Caco-2 (cell line): Measurements from ENCODE around the gene TRPM2. TPM values are rescaled to one million over a fixed set of nuclear protein-coding genes. Genes with fewer than 3 reads are reported as not detected.

ENCODE experiments used
- BruUV-seq: library from RNA; stranded (reverse); fragments of 400-500 nt; replicated peaks from 2 replicates; lab custom pipeline; 2021; lab: Mats Ljungman, UMichigan
- CTCF ChIA-PET: fragments of 300-600 bp; sonication (Branson Sonifier 250); formaldehyde crosslinking; loops from one replicate; lab custom pipeline; 2022; ENCODE audit warnings: antibody characterized with exemption; lab: Charles Lee
- POLR2A ChIA-PET: fragments of 300-600 bp; sonication (Branson Sonifier 250); formaldehyde crosslinking; loops from one replicate; lab custom pipeline; 2022; ENCODE audit warnings: antibody characterized with exemption; lab: Charles Lee
- DNase-seq, 2 experiments: peaks; one replicate each; pipeline versions ENCODE4 v3.0.0 to v3.0.0-alpha.2; 2020 to 2022
- H3K27me3 ChIP-seq: replicated peaks from 2 replicates; pipeline ENCODE4 v1.6.0; 2011; ENCODE audit warnings: low read length; ENCODE audit not compliant: control insufficient read depth, insufficient read depth
- H3K36me3 ChIP-seq: 2 replicates; pipeline ENCODE4 v1.5.1; 2011; ENCODE audit warnings: low read length; ENCODE audit not compliant: control insufficient read depth, insufficient read depth
- H3K4me1 ChIP-seq: fragments of 250-450 bp; sonication (Bioruptor Pico); 2 replicates; pipeline ENCODE4 v1.5.1; 2020; ENCODE audit warnings: mild to moderate bottlenecking
- H3K4me3 ChIP-seq: 2 replicates; pipeline ENCODE4 v1.5.1; 2011; ENCODE audit warnings: low read depth, mild to moderate bottlenecking, control low read depth, low read length
- H3K9me3 ChIP-seq: fragments of 250-450 bp; sonication (Bioruptor Pico); 2 replicates; pipeline ENCODE4 v1.5.1; 2020; ENCODE audit warnings: mild to moderate bottlenecking, moderate library complexity
- H3K27ac Mint-ChIP-seq: one replicate; pipeline ENCODE4 v1.8.0; 2022; ENCODE audit warnings: mixed read lengths; ENCODE audit not compliant: unreplicated experiment
- H3K27me3 Mint-ChIP-seq: one replicate; pipeline ENCODE4 v1.8.0; 2022; ENCODE audit warnings: mixed read lengths; ENCODE audit not compliant: insufficient read depth, unreplicated experiment
- H3K36me3 Mint-ChIP-seq: one replicate; pipeline ENCODE4 v1.8.0; 2022; ENCODE audit warnings: mild to moderate bottlenecking, mixed read lengths; ENCODE audit not compliant: insufficient read depth, unreplicated experiment
- H3K4me1 Mint-ChIP-seq: one replicate; pipeline ENCODE4 v1.8.0; 2022; ENCODE audit warnings: low read depth, mixed read lengths; ENCODE audit not compliant: unreplicated experiment
- H3K4me3 Mint-ChIP-seq: one replicate; pipeline ENCODE4 v1.8.0; 2022; ENCODE audit warnings: mild to moderate bottlenecking, moderate library complexity, mixed read lengths; ENCODE audit not compliant: unreplicated experiment
- H3K9me3 Mint-ChIP-seq: one replicate; pipeline ENCODE4 v1.8.0; 2022; ENCODE audit warnings: mixed read lengths; ENCODE audit not compliant: unreplicated experiment
- intact Hi-C: fragments of 100-400 bp; cut with micrococcal nuclease; formaldehyde crosslinking; loops from one replicate; pipeline ENCODE4 v1.10.0; 2022; ENCODE audit not compliant: unreplicated experiment
- total RNA-seq: library from RNA; stranded (reverse); gene quantifications from 2 replicates; pipeline ENCODE4 v1.2.3, GENCODE V29; 2022
- TF ChIP-seq, protein P1 (sequence below), 2 experiments: fragments of 200-600 bp in 1 of 2; IDR thresholded peaks; 1 replicate in 1 of 2; 2 replicates in 1 of 2; pipeline versions ENCODE4 v1.5.1 to v1.8.0; 2011 to 2022; ENCODE audit warnings: antibody characterized with exemption in 1 of 2, control low read depth in 1 of 2, inconsistent platforms in 1 of 2, low read depth in 1 of 2, low read length in 1 of 2, mild to moderate bottlenecking in 1 of 2, moderate library complexity in 1 of 2; ENCODE audit not compliant: insufficient read depth in 1 of 2, severe bottlenecking in 1 of 2, unreplicated experiment in 1 of 2

Gene TRPM2
- total RNA-seq, 1 experiment from 2014 or later: 0.20 TPM

DNA sequence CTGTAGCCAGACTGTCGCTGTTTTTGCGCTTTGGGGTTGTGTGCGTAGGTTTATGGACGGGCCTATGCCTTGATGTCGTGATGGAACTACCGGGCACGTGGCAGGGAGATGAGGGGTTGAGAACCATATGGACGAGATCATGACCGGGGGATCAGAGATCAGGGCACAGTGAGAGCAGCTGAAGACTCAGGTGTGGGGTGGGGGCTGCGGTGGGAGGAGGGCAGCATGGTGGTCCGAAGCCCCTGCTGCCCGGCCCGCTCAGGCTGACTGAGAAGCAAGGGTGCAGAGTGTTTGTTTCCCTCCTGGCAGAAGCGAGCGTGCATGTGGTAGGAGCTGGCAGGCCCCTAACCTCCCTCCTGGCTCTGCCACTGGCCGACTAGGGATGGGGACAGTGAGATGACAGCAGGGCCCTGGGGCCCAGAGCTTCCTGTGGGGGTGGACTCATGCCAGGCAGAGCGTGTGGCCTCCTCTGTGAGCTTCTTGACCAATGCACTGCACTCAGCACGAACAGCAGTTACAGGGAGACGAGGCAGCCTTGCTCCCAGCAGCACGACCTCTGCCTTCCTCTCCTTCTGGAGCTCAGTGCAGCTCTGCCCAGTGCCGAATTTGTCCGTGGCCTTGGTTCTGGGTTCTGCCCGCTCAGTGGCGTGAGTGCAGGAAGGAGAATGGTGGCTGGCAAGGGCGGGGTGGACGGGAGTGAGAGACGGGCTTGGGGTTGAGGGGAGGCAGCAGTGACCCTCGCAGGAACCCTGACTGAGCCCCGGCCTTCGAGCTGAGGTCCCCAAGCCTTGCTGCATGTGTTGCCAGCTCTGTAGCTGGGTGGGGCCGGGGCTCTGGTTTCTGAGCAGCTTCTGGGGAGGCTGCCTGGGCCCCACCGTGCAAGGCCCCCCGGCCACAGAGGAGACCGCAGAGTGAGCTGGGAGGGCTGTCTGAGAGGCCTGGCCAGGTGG is 79.7 kb downstream of the TRPM2 start:
- Mint-ChIP-seq H3K36me3 (no peaks in the 10 kb centered on the region), H3K27ac (no peak overlapping the region), H3K4me3 (no peak overlapping the region), H3K4me1 (no peaks in the 10 kb centered on the region), H3K27me3 (no peaks in the 10 kb centered on the region), H3K9me3 (peaks cover 21% of the 10 kb centered on the region)
- BruUV-seq: no TSS peak
- no peaks in the 10 kb centered on the region for H3K27me3 ChIP-seq
- ChIA-PET POLR2A (no interaction called here), CTCF (no interaction called here)
- H3K36me3 ChIP-seq: no peaks in the 10 kb centered on the region
- DNase-seq: peak in 1 of 2 experiments; percentile 27
- H3K4me1 ChIP-seq: no peaks in the 10 kb centered on the region
- peaks cover 10% of the 10 kb centered on the region for H3K9me3 ChIP-seq
- intact Hi-C loops: no loop called here
- no peak overlapping the region for H3K4me3 ChIP-seq
- TF ChIP-seq, protein P1, sequence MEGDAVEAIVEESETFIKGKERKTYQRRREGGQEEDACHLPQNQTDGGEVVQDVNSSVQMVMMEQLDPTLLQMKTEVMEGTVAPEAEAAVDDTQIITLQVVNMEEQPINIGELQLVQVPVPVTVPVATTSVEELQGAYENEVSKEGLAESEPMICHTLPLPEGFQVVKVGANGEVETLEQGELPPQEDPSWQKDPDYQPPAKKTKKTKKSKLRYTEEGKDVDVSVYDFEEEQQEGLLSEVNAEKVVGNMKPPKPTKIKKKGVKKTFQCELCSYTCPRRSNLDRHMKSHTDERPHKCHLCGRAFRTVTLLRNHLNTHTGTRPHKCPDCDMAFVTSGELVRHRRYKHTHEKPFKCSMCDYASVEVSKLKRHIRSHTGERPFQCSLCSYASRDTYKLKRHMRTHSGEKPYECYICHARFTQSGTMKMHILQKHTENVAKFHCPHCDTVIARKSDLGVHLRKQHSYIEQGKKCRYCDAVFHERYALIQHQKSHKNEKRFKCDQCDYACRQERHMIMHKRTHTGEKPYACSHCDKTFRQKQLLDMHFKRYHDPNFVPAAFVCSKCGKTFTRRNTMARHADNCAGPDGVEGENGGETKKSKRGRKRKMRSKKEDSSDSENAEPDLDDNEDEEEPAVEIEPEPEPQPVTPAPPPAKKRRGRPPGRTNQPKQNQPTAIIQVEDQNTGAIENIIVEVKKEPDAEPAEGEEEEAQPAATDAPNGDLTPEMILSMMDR (IDR thresholded peaks at IDR 0.05; ENCODE audit: insufficient read depth in 1 of 2, low read depth in 1 of 2, low read length in 1 of 2, severe bottlenecking in 1 of 2, unreplicated experiment in 1 of 2): no peak

DNA sequence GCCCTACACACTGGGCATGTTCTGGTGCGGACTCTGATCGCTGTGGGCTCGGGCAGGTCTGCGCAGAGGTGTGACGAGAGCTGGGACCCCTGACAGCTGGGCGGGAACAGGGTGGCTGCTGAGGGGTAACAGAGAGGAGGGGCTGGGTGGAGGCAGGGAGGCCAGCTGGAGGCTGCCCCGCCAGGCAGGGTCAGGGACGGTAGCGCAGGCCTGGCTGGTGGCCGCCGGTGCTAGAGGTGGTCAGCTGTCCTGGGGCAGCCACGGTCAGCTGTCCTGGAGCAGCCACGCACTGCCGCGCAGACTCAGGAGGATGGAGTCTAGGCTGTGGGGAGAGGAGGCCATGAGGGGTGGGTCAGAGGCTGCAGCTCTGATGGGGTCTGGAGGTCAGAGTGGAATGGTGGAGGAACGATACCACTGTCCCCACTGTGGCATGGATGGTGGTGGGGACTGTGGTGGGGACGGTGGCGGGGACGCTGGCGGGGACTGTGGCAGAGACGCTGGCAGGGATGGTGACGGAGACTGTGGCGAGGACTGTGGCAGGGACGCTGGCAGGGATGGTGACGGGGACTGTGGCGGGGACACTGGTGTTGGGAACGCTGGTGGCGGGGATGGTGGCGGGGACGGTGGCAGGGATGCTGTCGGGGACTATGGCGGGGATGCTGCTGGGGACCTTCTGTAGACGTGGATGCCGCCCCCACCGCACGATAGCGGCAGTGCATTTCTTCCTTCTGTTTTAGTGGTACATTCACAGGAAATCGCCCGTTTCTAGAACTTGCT is 80.6 kb downstream of the TRPM2 start:
- Mint-ChIP-seq H3K4me3 (no peak overlapping the region), H3K9me3 (peaks cover 21% of the 10 kb centered on the region), H3K27ac (no peak overlapping the region), H3K27me3 (no peaks in the 10 kb centered on the region), H3K4me1 (no peaks in the 10 kb centered on the region), H3K36me3 (no peaks in the 10 kb centered on the region)
- H3K36me3 ChIP-seq: no peaks in the 10 kb centered on the region
- ChIA-PET POLR2A (no interaction called here), CTCF (no interaction called here)
- no peak for DNase-seq
- no TSS peak for BruUV-seq
- H3K9me3 ChIP-seq: peaks cover 8% of the 10 kb centered on the region
- no peaks in the 10 kb centered on the region for H3K4me1 ChIP-seq
- no peak overlapping the region for H3K4me3 ChIP-seq
- no peaks in the 10 kb centered on the region for H3K27me3 ChIP-seq
- TF ChIP-seq, protein P1 (IDR thresholded peaks at IDR 0.05; ENCODE audit: insufficient read depth in 1 of 2, low read depth in 1 of 2, low read length in 1 of 2, severe bottlenecking in 1 of 2, unreplicated experiment in 1 of 2): no peak
- intact Hi-C loops: no loop called here

DNA sequence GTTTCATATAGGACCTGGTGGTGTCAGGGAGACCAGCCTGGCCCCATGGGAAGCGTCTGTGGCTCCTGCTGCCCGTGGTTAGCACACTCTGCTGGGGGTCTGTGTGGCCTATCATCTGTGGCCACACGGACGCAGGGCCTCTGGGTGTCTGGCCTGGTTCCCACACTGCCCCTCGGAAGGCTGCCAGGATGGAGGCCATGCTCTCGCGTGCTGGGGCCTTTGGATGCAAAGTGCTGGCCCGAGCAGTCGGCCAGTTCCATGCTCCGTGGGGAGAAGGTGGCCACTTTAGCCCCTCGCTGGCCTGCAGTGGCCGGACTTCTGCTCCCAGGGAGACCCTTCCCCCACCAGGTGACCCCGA is 81.1 kb downstream of the TRPM2 start:
- intact Hi-C loops: no loop called here

More for the DNA sequence above, 81.1 kb downstream of the TRPM2 start:
- H3K4me1 Mint-ChIP-seq: no peaks in the 10 kb centered on the region
- H3K4me3 Mint-ChIP-seq: no peak overlapping the region
- TF ChIP-seq, protein P1 (IDR thresholded peaks at IDR 0.05; ENCODE audit: insufficient read depth in 1 of 2, low read depth in 1 of 2, low read length in 1 of 2, severe bottlenecking in 1 of 2, unreplicated experiment in 1 of 2): no peak
- peak in 1 of 2 experiments; percentile 19 for DNase-seq
- no peak overlapping the region for H3K27ac Mint-ChIP-seq
- ChIA-PET CTCF (no interaction called here), POLR2A (no interaction called here)
- no peaks in the 10 kb centered on the region for H3K4me1 ChIP-seq
- no peaks in the 10 kb centered on the region for H3K27me3 Mint-ChIP-seq
- H3K36me3 ChIP-seq: no peaks in the 10 kb centered on the region
- H3K9me3 Mint-ChIP-seq: peaks cover 19% of the 10 kb centered on the region
- H3K27me3 ChIP-seq: no peaks in the 10 kb centered on the region
- peaks cover 4% of the 10 kb centered on the region; the same call in 1 of the 2 replicates for H3K9me3 ChIP-seq
- BruUV-seq: no TSS peak
- H3K36me3 Mint-ChIP-seq: no peaks in the 10 kb centered on the region
- H3K4me3 ChIP-seq: no peak overlapping the region
